ENCODE results near the gene CAMTA1. TPM values are rescaled to one million over a fixed set of nuclear protein-coding genes. Genes with fewer than 3 reads are reported as not detected.

The CAMTA1 gene
- total RNA-seq, 1 experiment from 2014 or later: 102 TPM

- in situ Hi-C loops (cut with HindIII; ENCODE audit: low pct_unique_long_range_greater_than_20kb, low sequenced_read_pairs): no loop called here
- no peak for DNase-seq (ENCODE audit: low read depth)
These were observed 143.0 kb downstream of the CAMTA1 start for GRCh38 chr1:6928106-6928885.

- DNase-seq (ENCODE audit: low read depth): no peak
- in situ Hi-C loops (cut with HindIII; ENCODE audit: low pct_unique_long_range_greater_than_20kb, low sequenced_read_pairs): no loop called here
These were observed 145.6 kb downstream of the CAMTA1 start for GRCh38 chr1:6930732-6931300.

GRCh38 chr1:6935361-6935883 lies 150.2 kb downstream of the CAMTA1 start:
- in situ Hi-C loops (cut with HindIII; ENCODE audit: low pct_unique_long_range_greater_than_20kb, low sequenced_read_pairs): no loop called here
- DNase-seq (ENCODE audit: low read depth): no peak

- in situ Hi-C loops (cut with HindIII; ENCODE audit: low pct_unique_long_range_greater_than_20kb, low sequenced_read_pairs): no loop called here
These were observed 150.8 kb downstream of the CAMTA1 start for GRCh38 chr1:6935911-6936690.

GRCh38 chr1:6937048-6937447 lies 151.8 kb downstream of the CAMTA1 start:
- no peak for DNase-seq (ENCODE audit: low read depth)
- in situ Hi-C loops (cut with HindIII; ENCODE audit: low pct_unique_long_range_greater_than_20kb, low sequenced_read_pairs): no loop called here

More at GRCh38 chr1:6935911-6936690, 150.8 kb downstream of the CAMTA1 start:
- no peak for DNase-seq (ENCODE audit: low read depth)

GRCh38 chr1:6939363-6939762 lies 154.1 kb downstream of the CAMTA1 start:
- DNase-seq (ENCODE audit: low read depth): no peak
- in situ Hi-C loops (cut with HindIII; ENCODE audit: low pct_unique_long_range_greater_than_20kb, low sequenced_read_pairs): no loop called here

GRCh38 chr1:6941786-6942185 lies 156.5 kb downstream of the CAMTA1 start:
- DNase-seq (ENCODE audit: low read depth): no peak
- in situ Hi-C loops (cut with HindIII; ENCODE audit: low pct_unique_long_range_greater_than_20kb, low sequenced_read_pairs): no loop called here

GRCh38 chr1:6942990-6943389 lies 157.7 kb downstream of the CAMTA1 start:
- in situ Hi-C loops (cut with HindIII; ENCODE audit: low pct_unique_long_range_greater_than_20kb, low sequenced_read_pairs): no loop called here
- DNase-seq (ENCODE audit: low read depth): no peak

GRCh38 chr1:6944434-6944833 lies 159.2 kb downstream of the CAMTA1 start:
- DNase-seq (ENCODE audit: low read depth): no peak
- in situ Hi-C loops (cut with HindIII; ENCODE audit: low pct_unique_long_range_greater_than_20kb, low sequenced_read_pairs): no loop called here

GRCh38 chr1:6947952-6948351 lies 162.7 kb downstream of the CAMTA1 start:
- DNase-seq (ENCODE audit: low read depth): no peak
- in situ Hi-C loops (cut with HindIII; ENCODE audit: low pct_unique_long_range_greater_than_20kb, low sequenced_read_pairs): no loop called here

- in situ Hi-C loops (cut with HindIII; ENCODE audit: low pct_unique_long_range_greater_than_20kb, low sequenced_read_pairs): no loop called here
- no peak for DNase-seq (ENCODE audit: low read depth)
These were observed 163.2 kb downstream of the CAMTA1 start for GRCh38 chr1:6948416-6948815.

- in situ Hi-C loops (cut with HindIII; ENCODE audit: low pct_unique_long_range_greater_than_20kb, low sequenced_read_pairs): no loop called here
- DNase-seq (ENCODE audit: low read depth): no peak
These were observed 163.6 kb downstream of the CAMTA1 start for GRCh38 chr1:6948861-6949260.

GRCh38 chr1:6950001-6950765 lies 164.9 kb downstream of the CAMTA1 start:
- no peak for DNase-seq (ENCODE audit: low read depth)
- in situ Hi-C loops (cut with HindIII; ENCODE audit: low pct_unique_long_range_greater_than_20kb, low sequenced_read_pairs): no loop called here

- no peak for DNase-seq (ENCODE audit: low read depth)
- in situ Hi-C loops (cut with HindIII; ENCODE audit: low pct_unique_long_range_greater_than_20kb, low sequenced_read_pairs): no loop called here
These were observed 166.3 kb downstream of the CAMTA1 start for GRCh38 chr1:6951536-6951935.

GRCh38 chr1:6953216-6953615 lies 168.0 kb downstream of the CAMTA1 start:
- DNase-seq (ENCODE audit: low read depth): no peak
- in situ Hi-C loops (cut with HindIII; ENCODE audit: low pct_unique_long_range_greater_than_20kb, low sequenced_read_pairs): no loop called here

- DNase-seq (ENCODE audit: low read depth): no peak
- in situ Hi-C loops (cut with HindIII; ENCODE audit: low pct_unique_long_range_greater_than_20kb, low sequenced_read_pairs): no loop called here
These were observed 168.7 kb downstream of the CAMTA1 start for GRCh38 chr1:6953907-6954364.

GRCh38 chr1:6954591-6954990 lies 169.3 kb downstream of the CAMTA1 start:
- DNase-seq (ENCODE audit: low read depth): no peak
- in situ Hi-C loops (cut with HindIII; ENCODE audit: low pct_unique_long_range_greater_than_20kb, low sequenced_read_pairs): no loop called here

GRCh38 chr1:6955357-6956094 lies 170.3 kb downstream of the CAMTA1 start:
- no peak for DNase-seq (ENCODE audit: low read depth)
- in situ Hi-C loops (cut with HindIII; ENCODE audit: low pct_unique_long_range_greater_than_20kb, low sequenced_read_pairs): no loop called here

All from Caki2 (cell line).